CD4-positive, alpha-beta T cell treated with Interleukin-4 for 4 hours (primary cell): ENCODE results near the gene SHQ1.
A peak's percentile ranks its signal among the peaks of the same experiment; 100 is the strongest.
"Not testable (repeated sequence)": the region's sequence is repeated elsewhere in the genome, so short reads cannot be mapped to it uniquely, and the experiment has no call there.

Source experiments
- DNase-seq: peaks from one replicate; pipeline ENCODE4 v3.0.0-alpha.2; 2020

SHQ1 gene

DNA sequence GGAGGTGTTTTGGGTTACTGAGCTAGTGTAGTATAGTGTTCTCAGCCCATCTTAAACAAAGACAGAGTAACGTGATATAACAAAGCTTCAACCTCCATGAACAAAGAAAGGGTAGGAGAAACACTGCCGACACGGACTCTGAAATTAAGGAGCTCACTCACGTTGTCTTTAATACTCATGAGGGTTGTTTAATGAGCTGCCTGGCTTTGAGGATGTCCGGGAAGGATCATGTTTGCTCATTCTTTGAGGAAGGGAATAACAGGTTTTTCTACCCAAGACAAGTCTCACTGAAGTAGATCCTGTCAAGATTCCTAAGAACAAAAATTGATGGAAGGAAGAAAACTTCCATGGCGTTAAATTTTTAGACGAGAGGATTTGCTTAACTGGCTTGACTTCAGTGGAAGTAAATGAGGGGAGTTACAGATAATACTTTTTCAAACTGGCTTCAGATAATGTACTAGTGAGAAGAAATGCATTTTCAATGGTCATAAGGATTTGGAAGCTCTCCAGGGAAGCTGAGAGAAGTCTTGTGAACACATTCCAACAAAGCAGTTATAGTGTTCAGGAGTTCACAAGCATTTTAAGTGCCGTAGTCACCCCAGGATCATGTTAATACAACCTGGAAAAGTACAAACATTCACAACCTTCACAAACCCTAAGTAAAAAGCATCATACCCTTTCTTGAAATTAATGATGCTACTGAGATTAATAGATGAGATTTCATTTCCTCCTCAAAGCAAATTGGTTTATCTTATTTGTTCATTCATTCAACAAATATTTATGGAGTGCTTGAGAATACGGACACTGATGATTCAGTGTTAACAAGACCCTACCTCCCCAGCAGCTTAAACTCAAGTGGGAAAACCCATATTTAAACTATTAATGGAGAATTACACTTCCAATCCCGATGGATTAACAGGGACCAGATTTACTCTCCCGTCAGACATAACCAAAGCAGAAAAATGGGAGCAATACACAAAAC is 101.5 kb downstream of the SHQ1 start:
- DNase-seq = no peak

DNA sequence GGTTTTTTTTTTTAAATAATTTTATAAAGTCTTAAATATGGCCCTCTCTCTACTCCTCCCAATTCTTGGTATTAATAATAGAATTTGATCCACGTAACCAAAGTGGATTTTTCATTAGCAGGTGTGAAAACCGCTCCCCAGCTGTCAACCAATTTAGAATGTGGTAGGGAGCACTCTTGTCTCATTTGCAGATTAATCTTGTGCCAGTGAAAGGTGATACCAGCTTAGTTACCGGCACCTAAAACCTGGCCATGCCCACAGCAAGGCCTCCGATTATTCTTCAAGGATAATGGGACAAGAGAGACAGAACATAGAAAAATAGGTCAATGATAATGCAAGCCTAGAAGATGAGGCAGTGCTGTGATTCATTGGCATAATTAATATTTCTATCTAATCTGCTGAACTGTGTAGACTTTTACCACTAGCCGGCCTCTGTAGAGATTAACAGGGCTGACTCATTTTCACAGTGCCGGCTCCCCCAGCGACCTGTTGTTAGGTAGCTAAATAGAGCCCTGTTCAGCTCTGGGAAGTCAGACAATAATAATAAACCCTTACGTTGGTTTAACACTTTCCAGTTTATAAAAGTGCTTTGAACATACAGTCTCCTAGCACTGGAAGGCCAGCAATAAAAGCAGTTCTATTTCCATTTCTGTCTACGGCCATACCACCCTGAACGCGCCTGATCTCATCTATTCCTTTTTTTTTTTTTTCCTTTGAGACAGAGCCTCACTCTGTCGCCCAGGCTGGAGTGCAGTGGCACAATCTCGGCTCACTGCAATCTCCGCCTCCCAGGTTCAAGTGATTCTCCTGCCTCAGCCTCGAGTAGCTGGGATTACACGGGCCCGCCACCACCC is 102.9 kb downstream of the SHQ1 start:
- no peak for DNase-seq

DNA sequence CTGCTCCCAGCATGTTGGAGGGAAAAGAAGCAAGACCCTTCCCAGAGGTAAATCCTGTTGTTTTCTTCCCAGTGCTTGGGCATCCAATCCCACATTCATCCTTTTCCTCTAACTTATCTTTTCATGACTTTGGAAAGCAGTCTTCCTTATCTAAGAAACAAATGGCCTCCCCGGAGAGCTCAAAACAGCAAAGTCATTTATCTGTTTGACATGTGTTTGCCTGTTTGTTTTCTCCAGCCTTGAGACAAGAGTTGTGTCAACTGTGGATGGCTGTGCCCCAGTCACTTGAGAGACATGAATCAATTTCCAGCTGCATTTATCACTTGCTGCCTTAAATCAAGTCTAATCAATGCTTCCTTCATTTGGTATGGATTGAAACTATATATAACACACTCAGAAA is 103.9 kb downstream of the SHQ1 start:
- DNase-seq = no peak

DNA sequence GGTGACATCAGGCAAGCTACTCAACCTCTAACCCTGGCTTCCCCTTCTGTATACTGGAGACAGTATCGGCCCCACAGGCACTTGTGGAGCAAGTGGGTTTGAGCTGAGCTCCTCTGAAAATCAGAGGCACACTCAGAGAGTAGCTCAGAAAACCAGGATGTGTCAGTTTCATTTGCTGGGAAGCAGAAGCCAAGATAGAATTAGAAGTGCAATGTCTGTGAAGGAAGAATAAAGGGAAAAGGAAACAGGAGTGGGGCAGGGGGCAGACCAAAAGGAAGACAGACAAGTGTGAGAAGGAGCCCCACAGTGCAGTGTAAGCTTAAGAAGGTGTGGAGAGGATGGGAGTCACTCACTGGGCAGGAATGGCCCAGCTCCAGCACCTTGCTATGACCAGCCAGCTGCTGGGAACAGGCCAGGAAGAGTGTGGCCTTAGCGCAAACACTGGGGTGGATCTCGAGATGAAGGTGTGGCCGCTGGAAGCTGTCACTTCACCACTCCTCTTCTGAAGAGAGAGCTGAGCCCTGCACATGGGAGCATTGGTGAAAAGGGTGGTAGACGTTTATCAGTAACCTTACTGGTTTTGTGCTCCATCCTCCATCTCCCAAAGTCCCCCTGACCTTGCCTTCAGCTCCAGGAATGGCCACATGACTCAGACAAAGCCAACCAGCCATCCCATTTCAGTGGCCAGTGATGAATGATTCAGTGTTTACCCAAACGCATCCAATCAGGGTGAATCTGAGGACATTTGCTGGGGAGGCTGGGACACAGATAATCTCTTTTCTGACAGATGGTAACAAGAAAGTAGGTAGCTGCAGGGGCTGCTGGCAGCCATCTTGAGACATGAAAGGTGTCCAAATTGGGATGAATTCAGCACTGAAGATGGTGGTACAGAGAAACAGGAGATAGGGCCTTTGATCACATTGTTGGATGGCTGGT is 108.4 kb downstream of the SHQ1 start:
- no peak for DNase-seq

DNA sequence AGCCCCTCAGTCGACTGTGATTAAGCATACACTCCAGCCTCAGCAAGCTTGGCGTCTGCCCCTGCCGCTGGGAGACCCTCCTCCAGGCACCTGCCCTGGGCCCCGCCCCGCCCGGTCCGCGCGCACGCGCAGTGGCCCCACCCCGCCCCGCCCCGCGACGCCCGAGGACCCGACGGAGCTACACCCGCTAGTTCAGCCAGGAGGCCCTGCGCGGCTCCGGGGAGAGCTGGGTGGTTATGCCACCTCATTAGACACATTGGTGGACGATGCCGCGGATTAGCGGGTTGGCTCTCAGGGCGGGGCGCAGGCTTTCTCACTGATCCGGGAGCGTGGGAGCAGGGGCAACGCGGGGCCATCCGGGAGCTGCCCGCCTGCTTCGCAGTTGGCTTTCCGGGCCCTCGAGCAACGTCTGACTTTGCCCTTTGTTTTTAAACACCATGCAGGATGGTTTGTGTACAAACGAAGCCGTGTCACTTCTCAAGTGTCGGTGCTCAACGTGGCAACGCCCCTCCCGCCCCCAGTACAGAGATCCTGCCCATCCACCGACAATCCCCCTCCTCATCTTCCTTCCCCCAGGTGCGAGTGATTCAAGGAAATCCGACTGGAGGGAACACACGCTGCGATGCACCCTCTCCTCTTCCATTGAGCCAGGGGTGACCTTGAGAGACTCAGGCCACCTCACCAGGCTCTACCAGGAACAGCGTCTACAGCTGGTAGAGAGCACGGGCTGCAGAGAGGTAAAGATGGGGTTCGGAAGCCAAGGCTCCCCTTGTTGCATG is 109.3 kb downstream of the SHQ1 start:
- DNase-seq = peak; percentile 67

GRCh38 chr3:72735072-72735471 is 113.2 kb downstream of the SHQ1 start:
- not testable (repeated sequence) for DNase-seq

DNA sequence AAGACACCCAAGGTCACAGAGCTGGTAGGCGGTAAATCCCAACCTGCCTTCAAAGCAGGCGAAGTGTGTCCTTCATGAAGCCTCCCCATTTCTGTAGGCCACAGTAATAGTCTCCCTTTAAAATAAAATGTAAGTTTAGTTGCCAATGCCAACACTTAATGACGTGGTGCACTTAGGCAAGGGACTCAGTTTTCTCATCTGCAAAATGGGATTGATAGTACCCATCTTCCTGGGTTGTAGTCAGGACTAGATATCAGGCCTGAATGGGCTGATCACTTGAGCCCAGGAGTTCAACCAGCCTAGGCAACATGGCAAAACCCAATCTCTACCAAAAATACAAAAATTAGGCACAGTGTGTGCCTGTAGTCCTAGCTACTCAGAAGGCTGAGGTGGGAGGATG is 114.6 kb downstream of the SHQ1 start:
- DNase-seq = no peak

DNA sequence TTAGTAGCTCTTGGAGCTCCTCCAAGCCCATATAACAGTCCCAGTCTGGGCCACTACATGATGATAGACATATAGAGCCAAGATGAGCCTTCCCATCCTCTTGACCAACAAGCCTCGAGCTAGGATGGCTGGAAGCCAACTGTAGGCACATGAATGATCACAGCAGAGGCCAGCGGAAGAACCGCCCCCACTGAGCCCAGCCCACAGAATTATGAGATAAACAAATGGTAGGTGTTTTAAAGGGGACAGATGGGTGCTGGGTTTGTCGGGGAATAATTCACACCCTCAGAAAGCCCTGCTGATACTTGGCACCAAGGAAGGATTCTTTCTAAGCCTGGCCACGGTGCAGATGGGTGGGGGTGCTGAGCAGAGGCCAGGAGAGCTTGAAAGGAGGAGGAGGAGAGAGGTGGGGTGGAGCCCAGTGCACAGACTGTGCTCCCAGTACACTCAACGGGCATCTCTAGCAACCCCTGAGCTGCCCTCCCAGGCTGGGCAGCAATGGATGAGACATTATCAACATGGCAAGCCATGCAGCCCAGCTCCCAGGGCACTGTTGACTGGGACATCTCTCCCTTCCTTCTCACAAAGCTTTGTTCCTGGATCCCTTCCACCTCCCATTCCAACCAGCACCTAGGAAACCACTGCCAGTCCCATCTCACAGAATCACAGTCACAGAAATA is 115.4 kb downstream of the SHQ1 start:
- not testable (repeated sequence) for DNase-seq

DNA sequence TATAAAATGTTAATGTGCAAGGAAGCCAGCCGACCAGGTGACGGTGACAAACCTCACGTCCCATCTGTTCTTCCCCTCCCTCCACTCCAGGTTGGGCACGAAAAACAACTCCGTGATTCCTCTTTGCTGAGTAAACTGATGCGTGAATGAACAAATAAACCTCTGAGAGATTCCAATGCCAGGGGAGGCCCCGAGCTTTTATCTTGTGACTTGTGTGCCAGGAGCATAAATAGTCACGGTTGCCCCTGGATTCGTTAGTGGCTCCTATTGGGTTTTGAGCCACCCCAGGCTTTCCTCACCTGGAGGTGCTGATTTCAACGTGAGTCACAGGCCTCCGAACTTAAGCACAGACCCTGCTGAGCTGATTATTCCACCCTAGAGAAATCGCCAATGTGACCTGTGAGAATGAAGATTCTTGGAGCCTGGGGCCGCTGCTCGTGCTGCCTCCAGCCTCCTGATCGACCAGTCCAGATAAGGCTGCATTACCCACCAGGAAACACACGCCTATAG is 119.2 kb downstream of the SHQ1 start:
- no peak for DNase-seq

DNA sequence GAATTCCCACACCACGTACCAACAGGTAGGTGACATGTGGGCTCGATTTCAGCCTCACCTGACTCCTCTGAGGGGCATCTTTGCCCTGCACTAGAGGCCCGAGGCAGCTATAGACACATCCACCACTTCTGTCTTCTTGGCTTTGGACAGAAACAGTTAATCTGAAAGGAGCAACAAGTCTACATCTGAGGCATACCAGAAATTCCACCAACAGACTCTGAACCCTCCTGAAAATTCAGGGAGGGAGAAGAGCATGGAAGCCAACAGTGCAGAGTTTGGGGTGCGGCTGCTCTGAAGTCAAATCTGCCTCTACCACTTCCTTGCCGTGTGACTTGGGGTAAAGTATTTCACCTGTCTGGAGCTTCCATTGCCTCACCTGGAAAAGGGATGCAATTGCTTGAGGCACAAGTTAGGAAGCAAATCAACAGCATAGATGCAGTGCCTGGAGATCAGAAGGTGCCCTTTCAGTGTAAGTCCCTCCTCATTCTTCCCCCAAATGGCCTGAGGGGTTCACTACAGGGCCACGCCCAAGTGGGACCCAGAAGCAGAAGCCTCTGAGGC is 119.8 kb downstream of the SHQ1 start:
- DNase-seq = no peak

GRCh38 chr3:72727726-72728125 is 120.5 kb downstream of the SHQ1 start:
- no peak for DNase-seq

- DNase-seq = no peak
These were observed 121.1 kb downstream of the SHQ1 start for GRCh38 chr3:72727172-72727571.

GRCh38 chr3:72725229-72725628 is 123.0 kb downstream of the SHQ1 start:
- DNase-seq = no peak

- no peak for DNase-seq
These were observed 124.2 kb downstream of the SHQ1 start for GRCh38 chr3:72724070-72724469.

- DNase-seq = no peak
These were observed 125.1 kb downstream of the SHQ1 start for GRCh38 chr3:72722930-72723726.

DNA sequence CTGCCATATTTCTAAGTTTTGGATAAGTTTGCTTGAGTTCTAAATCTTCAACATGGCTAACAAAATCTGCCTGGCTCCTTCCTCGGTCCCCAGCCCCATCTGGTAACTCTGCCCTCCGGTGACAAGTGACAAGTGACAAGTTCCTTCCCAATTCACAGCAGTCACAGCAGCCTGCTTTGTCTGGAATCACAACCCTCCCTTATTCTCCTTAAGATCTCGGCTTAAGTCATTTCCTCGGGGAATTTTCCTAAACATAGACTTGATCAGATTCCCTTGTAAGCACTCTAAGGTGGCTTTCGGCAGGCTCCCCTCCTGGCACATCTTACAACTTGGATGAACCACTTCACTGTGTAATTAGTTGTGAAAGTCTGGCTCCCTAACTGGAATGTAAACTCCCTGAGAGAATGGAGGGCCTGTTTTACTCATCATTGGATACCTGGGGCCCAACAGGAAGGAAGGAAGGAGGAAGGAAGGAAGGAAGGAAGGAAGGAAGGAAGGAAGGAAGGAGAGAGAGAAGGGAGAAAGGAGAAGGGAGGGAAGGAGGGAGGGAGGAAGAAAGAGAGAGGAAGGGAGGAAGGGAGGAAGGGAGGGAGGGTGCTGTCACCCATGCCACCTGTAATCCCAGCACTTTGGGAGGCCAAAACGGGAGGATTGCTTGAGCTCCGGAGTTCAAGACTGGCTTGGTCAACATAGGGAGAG is 126.4 kb downstream of the SHQ1 start:
- no peak for DNase-seq

- no peak for DNase-seq
These were observed 127.7 kb downstream of the SHQ1 start for GRCh38 chr3:72720566-72720965.

DNA sequence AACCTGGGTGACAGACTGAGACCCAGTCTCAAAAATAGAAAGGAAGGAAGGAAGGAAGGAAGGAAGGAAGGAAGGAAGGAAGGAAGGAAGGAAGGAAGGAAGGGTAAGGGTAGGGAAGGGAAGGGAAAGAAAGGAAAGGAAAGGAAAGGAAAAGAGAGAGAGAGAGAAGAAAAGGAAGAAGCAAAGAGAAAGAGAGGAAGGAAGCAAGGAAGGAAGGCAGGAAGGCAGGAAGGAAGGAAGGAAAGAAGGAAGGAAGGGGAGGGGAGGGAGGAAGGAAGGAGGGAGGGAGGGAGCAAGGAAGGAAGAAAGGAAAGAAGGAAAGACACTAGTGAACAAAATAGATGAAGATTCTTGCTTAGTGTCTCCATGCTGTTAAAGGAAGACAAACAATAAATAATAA is 129.1 kb downstream of the SHQ1 start:
- no peak for DNase-seq

GRCh38 chr3:72714135-72714534 is 134.1 kb downstream of the SHQ1 start:
- not testable (repeated sequence) for DNase-seq
